ENCODE results near the gene TEDC1.

DNA sequence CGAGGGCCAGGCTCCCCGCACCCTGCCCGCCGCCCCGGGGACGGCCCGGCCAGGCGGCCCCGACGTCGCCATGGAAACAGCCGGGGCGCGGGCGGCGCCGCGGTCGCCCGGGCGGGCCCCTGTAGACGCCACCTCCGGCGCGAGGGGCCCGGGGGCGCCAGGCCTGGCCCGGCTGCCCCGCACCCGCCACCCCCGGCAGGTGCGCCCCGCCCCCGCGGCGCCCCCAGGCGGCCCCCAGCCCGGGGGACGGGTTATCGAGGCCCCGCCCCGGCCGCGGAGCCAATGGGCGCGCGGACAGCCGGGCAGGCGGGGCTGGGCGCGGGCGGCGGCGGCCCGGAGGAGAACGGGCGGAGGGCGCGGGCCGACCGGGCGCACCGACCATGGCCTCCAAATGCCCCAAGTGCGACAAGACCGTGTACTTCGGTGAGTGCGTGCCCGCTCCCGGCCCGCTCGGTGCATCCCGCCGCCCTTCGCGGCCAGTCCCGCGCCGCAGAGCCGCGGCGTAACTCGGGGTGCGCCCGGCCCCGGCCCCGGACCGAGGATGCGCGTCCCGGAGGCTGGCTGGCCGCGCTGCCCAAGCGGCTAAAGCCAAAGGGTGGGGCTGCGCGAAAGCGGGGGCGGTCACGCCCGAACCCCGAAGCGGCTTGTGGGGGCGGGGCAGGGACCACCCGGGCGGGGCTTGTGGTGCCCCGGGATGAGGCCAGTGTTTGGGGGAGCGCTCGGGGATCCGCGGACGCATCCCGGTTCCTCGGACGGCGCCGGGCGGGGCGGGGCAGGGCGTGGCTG, 16.4 kb upstream of the TEDC1 start, which contains the start of gene CRIP2:
- TF ChIP-seq, protein P1, sequence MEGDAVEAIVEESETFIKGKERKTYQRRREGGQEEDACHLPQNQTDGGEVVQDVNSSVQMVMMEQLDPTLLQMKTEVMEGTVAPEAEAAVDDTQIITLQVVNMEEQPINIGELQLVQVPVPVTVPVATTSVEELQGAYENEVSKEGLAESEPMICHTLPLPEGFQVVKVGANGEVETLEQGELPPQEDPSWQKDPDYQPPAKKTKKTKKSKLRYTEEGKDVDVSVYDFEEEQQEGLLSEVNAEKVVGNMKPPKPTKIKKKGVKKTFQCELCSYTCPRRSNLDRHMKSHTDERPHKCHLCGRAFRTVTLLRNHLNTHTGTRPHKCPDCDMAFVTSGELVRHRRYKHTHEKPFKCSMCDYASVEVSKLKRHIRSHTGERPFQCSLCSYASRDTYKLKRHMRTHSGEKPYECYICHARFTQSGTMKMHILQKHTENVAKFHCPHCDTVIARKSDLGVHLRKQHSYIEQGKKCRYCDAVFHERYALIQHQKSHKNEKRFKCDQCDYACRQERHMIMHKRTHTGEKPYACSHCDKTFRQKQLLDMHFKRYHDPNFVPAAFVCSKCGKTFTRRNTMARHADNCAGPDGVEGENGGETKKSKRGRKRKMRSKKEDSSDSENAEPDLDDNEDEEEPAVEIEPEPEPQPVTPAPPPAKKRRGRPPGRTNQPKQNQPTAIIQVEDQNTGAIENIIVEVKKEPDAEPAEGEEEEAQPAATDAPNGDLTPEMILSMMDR (IDR thresholded peaks at IDR 0.05): no peak
- TF ChIP-seq POLR2A (IDR thresholded peaks at IDR 0.05) (peak; percentile 79), POLR2AphosphoS5 (IDR thresholded peaks at IDR 0.05) (no peak)
